GM18526 (cell line): Measurements from ENCODE around the gene ADD1.
A peak's percentile ranks its signal among the peaks of the same experiment; 100 is the strongest.

ENCODE experiments used
- POLR2A ChIP-seq: IDR thresholded peaks from 3 replicates; pipeline ENCODE4 v1.6.1; 2011; ENCODE audit not compliant: insufficient read length; ENCODE audit errors: extremely low read depth

ADD1 gene

DNA sequence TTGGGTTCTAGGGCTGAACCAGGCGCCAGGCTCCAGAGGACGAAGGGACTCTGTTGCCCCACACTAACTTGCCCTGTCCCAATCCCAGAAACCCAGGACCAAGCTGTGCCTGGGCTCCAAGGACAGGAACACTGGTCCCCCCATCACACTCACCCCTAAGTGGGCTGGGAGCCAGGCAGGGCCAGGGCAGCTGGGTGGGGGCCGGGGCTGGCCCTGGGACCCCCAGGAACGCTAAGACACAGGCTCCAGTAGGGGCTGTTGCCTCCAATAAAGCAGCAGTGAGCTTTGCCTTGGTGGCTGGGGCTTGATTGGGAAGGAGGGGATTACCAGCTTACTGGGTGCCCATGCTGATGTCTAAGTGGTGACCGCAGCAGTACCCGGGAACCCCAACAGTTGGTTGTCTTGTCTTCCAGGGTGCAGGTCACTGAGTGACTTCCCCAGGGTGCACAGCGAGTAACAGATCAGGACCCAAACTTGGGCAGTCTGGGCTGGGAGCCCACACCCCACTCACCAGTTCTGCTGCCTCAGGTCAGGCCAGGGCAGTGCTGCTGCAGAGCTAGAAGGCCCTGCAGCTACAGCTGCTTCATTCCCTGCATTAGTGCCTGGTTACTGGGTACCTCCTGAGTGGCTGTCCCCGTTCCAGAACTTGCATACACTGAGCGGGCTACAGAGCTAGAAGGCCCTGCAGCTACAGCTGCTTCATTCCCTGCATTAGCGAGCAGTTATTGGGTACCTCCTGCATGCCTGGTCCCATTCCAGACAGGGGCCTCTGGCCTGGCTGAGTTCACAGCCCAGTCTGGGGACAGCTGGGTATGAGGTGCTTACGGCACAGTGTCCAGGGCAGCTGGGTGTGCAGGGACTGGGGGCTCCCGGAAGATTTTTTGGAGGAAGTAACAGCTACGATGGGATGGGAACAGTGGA lies 9.4 kb upstream of the ADD1 start:
- TF ChIP-seq POLR2A: no peak

DNA sequence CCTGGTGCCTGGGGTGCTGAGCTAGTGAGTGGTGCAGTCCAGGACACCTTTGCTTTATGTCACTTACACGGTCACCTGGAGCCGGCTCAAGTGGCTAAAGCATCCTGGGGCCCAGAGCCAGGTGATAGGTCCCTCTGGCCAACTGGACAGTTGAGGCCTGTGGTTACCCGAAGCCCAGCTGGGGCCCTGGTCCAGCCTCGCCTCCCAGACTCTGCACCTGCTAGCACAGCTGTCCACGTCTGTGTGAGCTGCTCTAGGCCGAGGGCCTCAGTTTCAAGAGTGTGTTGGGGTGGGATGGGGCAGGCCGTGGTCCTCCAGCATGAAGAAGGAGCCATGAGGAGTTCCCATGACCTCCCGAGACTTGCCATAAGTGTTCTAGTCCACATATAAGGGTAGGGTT lies 7.7 kb upstream of the ADD1 start:
- TF ChIP-seq POLR2A: no peak

DNA sequence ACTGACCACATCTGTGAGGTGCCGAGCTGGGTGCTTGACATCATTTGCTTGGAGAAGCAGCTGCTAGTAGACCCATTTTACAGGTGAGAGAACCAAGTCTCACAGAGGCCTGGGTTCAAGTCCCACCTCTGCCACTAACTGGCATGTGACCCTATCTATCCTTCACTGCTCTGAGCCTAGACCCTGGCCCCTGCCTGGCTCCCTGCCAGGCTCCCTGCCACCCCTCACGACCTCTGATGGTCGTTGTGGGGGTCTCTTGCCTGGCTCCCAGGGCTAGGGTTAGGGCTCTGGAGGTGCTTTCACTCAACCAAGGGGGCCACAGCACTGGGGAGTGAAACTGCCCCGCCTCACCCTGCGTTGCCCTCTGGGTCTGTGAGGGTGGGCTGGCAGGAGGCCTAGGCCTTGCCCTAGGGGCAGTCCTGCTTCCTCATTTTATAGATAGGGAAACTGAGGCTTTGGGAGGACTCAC lies 7.2 kb upstream of the ADD1 start:
- no peak for TF ChIP-seq POLR2A

DNA sequence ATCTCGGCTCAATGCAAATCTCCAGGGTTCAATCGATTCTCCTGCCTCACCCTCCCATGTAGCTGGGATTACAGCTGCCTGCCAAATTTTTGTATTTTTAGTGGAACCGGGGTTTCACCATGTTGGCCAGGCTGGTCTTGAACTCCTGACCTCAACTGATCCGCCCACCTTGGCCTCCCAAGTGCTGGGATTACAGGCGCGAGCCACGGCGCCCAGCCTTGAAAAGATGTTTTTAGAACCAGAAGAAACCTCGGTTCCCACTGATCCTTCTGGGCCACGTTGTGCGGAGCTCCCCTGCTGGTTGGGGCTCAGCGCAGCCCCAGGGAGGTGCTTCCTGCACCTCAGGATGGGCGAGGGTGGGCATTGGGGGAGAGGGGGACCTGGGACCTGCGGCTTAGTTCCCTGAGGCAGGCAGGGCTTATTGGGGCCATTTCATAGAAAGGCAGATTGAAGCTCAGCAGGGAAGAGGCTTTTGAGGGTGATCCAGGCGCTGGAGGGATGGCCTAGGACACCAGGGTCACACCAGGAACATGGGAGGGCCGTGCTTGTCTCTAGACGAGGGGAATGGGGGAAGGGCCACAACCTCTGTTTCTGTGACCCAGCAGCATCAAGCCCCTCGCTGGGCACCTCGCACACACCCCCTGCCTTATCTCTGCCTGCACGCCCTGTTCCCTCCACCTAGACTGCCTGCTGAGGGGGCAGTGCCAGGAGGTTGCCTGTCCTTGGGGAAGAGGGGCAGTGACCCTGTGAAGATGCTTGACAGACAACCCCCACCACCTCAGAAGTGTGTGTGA lies 6.3 kb upstream of the ADD1 start:
- TF ChIP-seq POLR2A: no peak

DNA sequence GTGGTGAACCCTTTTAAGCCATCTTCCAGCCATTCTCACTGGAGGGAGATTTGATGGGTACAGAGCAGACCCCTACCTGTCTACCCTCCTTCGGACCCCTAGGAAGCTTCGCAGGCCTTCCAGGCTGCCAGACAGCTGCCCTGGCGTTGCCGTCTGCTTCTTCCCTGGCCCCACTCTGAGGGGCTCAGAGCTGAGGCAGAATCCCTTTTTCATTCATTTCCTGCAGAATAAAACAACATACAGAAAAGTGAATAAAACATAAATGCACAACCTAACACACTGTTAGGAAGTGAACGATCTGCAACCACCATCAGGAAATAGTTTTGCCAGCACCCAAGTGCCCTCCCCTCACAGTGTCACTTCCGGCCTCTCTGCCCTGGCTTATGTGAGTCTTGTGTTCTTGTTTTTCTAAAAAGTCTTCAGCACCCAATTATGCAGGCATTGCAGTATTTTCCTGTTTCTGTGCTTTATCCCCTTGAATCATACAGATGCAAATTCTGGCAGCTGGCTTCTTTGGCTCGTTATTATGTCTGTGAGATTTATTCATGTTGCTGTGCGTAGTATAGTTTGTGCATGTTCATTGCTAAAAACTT lies 5.6 kb upstream of the ADD1 start:
- peak; percentile 7 for TF ChIP-seq POLR2A

DNA sequence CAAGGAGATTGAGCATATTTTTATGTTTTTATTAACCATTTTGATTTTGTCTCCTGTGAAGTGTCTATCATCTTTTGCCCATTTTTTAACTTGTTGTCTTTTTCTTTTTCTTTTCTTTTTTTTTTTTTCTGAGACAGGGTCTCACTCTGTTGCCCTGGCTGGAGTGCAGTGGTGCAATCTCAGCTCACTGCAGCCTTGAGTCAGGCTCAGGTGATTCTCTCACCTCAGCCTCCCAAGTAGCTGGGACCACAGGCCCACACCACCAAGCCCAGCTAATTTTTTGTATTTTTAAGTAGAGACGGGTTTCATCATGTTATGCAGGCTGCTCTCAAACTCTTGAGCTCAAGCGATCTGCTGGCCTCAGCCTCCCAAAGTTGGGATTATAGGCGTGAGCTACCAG lies 4.6 kb upstream of the ADD1 start:
- TF ChIP-seq POLR2A: no peak

DNA sequence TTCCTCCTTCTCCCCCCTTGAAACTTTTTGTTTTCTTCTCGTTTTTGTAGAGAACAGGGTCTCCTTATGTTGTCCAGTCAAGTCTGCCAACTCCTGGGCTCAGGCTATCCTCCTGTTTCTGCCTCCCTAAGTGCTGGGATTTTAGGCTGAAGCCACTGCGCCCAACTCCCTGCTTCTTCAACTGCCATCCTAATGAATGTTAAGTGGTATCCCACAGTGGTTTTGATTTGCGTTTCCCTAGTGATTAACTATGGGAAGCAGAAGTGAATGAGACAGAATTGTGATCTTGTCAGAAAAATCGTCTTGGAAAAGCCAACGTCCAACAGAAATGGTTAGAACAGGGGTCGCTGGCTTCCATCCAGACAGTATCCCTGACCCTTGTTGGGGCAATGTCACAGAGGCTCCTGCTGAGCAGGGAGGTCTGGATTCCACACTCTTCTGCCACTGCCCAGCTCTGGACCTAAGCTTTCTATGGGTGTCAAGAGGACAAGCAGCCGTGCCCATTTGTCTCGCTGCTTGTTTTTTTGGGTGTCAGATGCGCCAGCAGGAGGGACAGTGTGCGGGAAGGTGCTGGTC lies 869 bp upstream of the ADD1 start:
- no peak for TF ChIP-seq POLR2A

DNA sequence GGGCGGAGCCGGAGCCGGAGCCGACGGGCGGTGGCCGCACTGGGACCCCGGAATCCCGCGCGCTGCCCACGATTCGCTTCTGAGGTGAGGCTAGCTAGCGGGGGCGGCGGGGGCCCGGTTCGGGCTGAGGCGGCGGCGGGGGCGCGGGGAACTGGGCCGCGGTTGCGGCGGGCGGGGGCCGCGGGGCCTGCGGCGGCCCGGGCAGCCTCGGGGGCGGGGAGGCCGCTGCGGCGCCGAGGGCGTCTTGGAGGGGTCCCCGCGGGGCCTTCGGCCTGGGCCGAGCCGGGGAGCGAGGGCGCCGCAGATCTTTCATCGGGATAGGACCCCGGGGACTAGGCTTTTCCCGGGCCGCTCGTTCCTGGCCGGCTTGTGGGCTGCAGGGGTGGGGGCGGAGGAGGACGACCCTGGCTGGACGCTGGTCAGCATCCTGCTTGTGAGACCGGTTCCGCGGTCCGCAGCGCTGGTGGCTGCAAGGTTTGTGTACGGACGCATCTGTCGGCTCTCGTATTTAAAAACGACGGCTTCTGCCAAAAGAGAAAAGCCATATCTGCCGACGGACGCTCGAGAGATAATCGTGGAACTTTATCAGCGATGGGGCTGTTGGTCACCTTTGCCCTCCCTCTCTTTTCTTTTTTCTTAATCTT lies 419 bp downstream of the ADD1 start:
- TF ChIP-seq POLR2A: no peak

DNA sequence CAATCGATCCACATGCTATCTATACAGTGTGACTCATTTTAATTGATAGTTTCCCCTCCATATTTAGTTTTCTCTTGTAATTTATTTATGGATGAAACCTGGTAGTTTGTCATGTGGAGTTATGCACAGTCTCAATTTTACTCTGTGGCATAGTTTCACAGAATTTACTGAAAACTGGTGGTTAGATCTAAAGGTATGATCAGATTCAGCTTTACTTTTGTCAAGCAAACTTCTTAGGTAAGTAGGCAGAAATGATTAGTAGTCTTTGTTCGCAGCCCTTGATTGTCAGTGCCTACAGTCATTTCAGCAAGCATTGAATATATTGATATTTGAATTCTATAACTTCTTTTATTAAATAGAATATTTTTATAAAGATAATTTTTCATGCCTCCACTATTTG lies 2.5 kb downstream of the ADD1 start:
- TF ChIP-seq POLR2A: no peak

DNA sequence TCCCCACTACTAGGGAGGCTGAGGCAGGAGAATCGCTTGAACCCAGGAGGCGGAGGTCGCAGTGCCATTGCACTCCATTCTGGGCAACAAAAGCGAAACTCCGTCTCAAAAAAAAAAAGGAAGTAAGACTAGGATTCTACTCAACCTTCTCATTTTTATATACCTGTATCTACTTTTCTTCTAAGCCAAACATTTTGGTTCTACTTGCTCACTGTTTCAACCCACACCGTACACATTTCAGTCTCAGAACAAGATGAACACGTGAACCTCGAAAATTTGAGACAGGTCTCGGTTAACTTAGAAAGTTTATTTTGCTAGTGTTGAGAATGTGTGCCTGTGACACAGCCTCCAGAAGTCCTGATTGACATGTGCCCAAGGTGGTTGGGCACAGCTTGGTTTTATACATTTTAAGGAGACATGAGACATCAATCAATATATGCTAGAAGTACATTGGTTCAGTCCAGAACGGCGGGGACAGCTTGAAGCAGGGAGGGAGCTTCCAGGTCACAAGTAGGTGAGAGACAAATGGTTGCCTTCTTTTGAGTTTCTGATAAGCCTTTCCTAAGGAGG lies 3.7 kb downstream of the ADD1 start:
- no peak for TF ChIP-seq POLR2A

DNA sequence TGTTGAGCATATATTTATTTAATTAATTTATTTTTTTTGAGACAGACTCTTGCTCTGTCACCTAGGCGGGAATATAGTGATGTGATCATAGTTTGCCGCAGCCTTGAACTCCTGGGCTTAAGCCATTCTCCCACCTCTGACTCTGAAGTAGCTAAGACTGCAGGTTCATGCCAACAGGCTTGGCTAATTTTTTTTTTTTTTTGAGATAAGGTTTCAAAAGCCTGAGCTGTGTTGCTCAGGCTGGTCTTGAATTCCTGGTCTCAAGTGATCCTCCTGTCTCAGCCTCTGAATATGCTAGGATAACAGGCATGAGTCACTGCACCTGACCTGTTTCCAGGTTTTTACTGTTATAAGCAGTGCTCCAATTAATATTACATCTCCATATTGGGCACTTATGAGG lies 4.8 kb downstream of the ADD1 start:
- TF ChIP-seq POLR2A: no peak

DNA sequence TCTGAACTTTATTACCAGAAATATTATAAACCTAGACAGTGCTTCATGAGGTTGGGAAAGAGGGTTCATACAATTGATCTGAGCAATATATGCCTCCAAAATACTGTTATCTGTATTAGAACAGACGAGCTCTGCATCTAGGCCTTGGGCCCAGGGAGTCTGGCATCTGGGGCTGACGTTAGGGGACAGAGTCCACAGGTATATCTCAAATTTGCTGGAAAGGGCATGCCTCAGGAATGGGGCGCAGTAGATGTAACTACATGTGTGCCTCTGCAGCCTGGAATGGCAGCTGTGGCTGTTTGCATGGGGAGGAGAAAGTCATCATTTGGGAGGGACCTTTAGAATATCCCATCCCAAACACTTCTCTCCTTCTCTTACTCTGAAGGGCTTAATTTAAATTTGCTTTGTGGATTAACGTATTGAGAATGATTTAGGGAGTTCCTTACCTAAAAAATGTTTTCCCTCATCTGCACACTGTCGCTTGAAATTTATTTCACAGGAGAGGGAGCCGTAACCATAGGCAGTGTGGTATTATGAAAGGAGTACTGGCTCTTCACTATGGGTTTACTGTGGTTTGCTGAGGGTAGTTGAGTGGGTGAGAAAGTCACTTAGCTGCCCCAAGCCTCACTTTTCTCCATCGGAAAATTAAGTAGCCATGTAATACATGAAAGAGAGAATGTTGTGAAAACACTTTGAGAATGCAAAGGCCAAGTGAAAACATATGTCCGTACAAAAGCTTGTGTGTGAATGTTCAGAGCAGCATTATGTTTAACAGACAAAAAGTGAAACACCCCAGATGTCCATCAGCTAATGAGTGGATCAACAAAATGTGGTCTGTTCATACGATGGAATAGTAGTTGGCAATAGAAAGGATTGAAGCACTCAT lies 5.9 kb downstream of the ADD1 start:
- TF ChIP-seq POLR2A: no peak

DNA sequence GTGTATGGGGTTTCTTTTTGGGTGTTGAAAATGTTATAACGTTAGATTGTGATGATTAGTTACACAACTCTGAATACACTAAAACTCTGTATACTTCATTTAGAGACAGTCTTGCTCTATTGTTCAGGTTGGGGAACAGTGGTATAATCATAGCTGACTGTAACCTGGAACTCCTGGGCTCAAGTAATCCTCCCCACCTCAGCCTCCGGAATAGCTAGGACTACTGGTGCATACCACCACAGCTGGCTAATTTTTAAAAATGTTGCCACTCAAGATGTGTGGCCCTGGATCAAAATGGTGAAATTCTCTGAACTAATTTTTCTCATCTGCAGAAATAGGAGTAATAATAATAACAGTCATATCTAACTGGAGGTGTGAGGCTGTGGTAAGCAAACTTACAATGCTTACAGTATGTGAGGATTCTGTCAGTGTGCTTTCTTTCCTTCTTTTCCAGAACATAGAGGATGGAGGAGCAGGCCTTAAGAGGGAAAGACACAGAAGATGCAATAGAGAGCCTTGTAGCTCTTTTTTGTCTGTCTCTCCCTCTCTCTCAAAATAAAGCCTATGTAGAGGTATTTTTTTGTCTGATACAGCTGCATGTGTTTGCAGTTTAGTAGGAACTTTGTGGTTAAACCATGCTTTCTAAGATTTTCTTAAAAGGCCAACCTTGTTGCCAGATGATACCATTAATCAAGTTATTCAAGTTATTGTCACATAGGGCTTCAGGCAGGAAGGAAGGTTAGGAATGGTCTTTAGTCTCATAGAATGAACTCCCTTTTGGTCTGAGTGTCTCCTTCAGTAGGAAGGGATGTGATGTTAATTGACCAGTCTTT lies 7.5 kb downstream of the ADD1 start:
- TF ChIP-seq POLR2A: no peak
